GM18861 (cell line): ENCODE results near the gene CA10.

Source experiments
- ATAC-seq: cut with Tn5 transposase; IDR thresholded peaks from one replicate; pipeline ENCODE4 v1.9.1; 2021; ENCODE audit not compliant: unreplicated experiment

The CA10 gene

GRCh38 chr17:51700011-51700760, 458.3 kb downstream of the CA10 start:
- ATAC-seq, result no peak

GRCh38 chr17:51699303-51699702, 459.2 kb downstream of the CA10 start:
- no peak for ATAC-seq

GRCh38 chr17:51692917-51693316, 465.6 kb downstream of the CA10 start:
- ATAC-seq, result no peak

GRCh38 chr17:51687887-51688286, 470.6 kb downstream of the CA10 start:
- ATAC-seq, result no peak

GRCh38 chr17:51685287-51685909, 473.1 kb downstream of the CA10 start:
- ATAC-seq, result no peak

GRCh38 chr17:51684214-51684613, 474.3 kb downstream of the CA10 start:
- no peak for ATAC-seq

GRCh38 chr17:51683291-51683690, 475.2 kb downstream of the CA10 start:
- ATAC-seq, result no peak

GRCh38 chr17:51682115-51682514, 476.4 kb downstream of the CA10 start:
- no peak for ATAC-seq

GRCh38 chr17:51677875-51678274, 480.6 kb downstream of the CA10 start:
- ATAC-seq, result no peak

GRCh38 chr17:51676691-51677487, 481.6 kb downstream of the CA10 start:
- no peak for ATAC-seq

- ATAC-seq, result no peak
Measured at GRCh38 chr17:51674579-51675255, 483.8 kb downstream of the CA10 start.

- no peak for ATAC-seq
Measured at GRCh38 chr17:51673070-51673469, 485.4 kb downstream of the CA10 start.

- ATAC-seq, result no peak
Measured at GRCh38 chr17:51672065-51672464, 486.4 kb downstream of the CA10 start.

- no peak for ATAC-seq
Measured at GRCh38 chr17:51670899-51671298, 487.6 kb downstream of the CA10 start.

GRCh38 chr17:51668963-51669246, 489.6 kb downstream of the CA10 start:
- ATAC-seq, result no peak

- ATAC-seq, result no peak
Measured at GRCh38 chr17:51668155-51668962, 490.2 kb downstream of the CA10 start.

- ATAC-seq, result no peak
Measured at GRCh38 chr17:51667706-51668083, 490.8 kb downstream of the CA10 start.

GRCh38 chr17:51666971-51667705, 491.4 kb downstream of the CA10 start:
- ATAC-seq, result no peak

GRCh38 chr17:51662204-51663056, 496.1 kb downstream of the CA10 start:
- no peak for ATAC-seq
